VCaP (cell line): ENCODE data around the gene ZBTB7C.
"Not testable (repeated sequence)": the region's sequence is repeated elsewhere in the genome, so short reads cannot be mapped to it uniquely, and the experiment has no call there.

ENCODE experiments used
- H3K27ac ChIP-seq: fragments of 450-650 bp; 2 replicates; pipeline ENCODE4 v1.5.1; 2017
- TF ChIP-seq, protein P1 (sequence below): fragments of 450-650 bp; conservative IDR thresholded peaks from 2 replicates; pipeline ENCODE4 v1.5.1; 2017; ENCODE audit warnings: mild to moderate bottlenecking, moderate library complexity

Gene ZBTB7C

DNA sequence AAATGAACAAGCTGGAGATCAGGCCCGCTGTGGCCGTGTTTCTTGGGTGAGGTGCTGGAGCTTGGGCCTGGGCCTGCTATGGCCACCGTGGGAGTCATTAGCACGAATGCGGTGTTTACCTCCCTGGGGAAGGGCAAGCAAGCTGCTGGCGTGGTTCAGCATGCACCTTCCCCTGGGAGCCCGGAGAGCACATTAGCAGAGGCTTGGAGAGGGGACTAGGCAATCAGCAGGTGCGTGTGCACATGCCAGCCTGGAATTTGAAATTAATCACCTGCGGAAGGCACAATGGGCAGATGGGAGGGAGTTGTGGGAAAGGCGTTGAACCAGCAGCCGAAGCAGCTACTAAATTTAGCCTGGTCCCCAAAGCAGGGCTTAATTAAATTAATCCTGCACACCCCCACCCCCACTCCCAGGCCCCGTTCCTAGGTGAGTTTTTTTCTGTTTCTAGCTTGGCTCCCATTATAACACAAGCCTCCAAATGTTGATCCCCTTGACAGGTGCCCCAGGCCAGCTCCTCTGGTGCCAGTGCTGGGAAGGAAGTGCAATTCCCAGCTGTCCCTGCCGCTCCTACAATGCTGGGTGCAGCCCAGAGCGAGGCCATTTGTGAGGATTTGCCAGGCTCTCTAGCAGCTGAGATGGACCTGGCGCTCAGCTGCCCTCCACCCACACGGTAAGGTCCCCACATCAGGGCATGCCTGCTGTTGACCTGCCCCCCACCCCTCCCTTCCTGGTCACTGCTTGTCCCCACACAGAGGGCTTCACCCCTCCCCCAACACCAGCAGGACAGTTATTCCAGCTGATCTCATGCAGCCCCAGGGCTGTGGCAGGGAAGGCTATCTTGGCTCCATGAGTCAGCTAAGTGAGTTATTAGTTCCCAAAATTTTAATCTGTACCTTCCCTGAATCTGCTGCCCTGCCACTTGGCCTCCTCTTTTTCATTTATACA, 115.0 kb downstream of the ZBTB7C start:
- TF ChIP-seq, protein P1, sequence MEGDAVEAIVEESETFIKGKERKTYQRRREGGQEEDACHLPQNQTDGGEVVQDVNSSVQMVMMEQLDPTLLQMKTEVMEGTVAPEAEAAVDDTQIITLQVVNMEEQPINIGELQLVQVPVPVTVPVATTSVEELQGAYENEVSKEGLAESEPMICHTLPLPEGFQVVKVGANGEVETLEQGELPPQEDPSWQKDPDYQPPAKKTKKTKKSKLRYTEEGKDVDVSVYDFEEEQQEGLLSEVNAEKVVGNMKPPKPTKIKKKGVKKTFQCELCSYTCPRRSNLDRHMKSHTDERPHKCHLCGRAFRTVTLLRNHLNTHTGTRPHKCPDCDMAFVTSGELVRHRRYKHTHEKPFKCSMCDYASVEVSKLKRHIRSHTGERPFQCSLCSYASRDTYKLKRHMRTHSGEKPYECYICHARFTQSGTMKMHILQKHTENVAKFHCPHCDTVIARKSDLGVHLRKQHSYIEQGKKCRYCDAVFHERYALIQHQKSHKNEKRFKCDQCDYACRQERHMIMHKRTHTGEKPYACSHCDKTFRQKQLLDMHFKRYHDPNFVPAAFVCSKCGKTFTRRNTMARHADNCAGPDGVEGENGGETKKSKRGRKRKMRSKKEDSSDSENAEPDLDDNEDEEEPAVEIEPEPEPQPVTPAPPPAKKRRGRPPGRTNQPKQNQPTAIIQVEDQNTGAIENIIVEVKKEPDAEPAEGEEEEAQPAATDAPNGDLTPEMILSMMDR, result no peak
- H3K27ac ChIP-seq, result no peak overlapping the region

DNA sequence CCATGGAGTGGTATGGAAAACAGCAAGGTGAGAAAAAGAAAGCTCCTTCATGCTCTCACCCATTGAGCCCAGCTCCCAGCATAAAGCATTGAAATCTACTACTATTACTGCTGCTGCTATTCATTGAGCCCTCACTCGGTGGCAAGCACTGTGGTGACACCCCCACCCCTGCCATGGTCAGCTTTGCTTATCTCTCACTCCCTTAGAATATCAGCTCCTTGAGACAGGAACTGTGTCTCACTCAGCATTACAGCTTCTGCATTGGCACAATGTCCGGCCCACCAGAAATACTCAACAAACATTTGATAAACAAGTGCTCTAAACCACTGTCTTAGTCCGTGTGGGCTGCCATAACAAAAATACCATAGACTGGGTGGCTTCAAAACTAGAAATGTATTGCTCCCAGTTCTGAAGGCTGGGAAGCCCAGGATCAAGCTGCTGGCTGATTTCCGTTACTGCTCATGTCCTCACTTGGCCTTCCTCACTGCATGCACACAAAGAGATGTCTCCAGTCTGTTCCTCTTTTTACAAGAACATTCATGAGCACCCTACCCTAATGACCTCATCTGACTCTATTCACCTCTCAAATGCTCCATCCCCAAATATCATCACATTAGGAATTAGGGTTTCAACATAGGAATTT, 116.3 kb downstream of the ZBTB7C start:
- TF ChIP-seq, protein P1, result no peak
- no peak overlapping the region for H3K27ac ChIP-seq

DNA sequence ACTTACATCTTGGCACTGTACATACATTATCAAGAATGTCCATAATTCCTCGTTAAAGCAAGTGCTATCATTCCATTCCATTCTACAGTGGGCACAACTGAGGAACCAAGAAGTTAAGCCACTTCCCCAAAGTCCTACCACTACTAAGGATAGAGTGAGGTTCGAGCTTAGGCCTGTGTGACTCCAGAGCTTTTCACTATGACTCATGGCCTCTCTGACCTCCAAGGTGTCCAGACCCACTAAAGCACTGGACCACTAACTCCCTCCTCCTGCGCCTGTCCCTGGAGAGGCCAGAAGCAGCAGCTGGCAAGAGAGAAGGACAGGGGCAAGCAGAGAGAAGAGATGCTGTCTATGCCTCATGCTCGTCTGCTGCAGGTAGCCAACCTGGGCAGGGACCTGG, 117.0 kb downstream of the ZBTB7C start:
- H3K27ac ChIP-seq, result no peak overlapping the region
- TF ChIP-seq, protein P1, result no peak

DNA sequence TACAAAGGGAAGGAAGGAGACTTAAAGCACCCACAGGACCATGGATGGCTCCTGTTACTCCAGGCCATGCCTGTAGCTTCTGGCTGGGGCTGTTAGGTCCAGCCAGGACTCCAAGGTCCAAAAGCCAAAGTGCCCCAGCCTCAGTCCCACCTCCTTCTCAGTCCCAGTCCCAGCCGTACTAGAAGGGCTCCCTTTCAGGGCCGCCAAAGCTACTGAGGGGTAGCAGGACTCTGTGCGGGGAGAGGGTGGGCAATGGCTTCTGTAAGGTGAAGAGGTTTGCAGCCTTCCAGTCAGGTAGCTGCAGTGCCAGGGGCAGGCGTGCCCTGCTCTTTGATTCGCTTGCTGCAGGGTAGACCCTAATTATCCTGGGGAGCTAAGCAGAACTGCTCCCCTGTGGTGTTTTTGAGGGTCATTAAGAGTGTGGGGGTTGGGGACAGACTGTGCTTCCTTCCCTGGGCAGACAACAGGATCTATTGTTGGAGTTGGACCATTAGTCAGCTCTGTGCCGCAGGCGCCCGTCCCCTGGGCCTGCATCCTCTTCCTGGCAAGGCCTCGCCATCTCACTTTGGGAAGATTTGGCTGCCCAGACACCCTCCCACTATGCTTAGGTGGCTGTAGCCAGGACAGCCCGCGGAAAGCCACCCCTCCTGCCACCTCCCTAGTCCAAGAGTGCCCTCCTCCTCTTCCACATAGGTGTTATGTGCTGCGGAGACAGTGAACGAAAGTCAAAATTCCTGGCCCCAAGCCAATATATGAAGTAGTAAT, 118.8 kb downstream of the ZBTB7C start:
- TF ChIP-seq, protein P1, result no peak
- H3K27ac ChIP-seq, result no peak overlapping the region

DNA sequence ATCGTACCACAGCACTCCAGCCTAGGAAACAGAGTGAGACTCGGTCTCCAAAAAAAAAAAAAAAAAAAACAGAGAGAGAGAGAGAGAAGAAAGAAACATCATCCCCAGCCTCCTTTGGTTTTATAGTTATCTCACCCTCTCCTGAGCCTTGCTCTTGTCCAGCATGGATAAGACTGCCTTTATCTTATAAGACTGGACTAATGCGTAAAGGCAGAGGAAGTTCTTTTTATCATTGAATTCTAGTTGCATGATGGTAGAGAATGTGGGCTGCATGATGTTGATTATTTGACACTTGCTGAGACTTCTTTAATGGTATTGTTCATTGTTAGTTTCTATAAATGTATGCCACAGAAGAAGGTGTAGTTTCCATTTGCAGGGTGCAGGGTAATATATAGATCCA, 124.4 kb downstream of the ZBTB7C start:
- no peak overlapping the region for H3K27ac ChIP-seq
- TF ChIP-seq, protein P1, result no peak

DNA sequence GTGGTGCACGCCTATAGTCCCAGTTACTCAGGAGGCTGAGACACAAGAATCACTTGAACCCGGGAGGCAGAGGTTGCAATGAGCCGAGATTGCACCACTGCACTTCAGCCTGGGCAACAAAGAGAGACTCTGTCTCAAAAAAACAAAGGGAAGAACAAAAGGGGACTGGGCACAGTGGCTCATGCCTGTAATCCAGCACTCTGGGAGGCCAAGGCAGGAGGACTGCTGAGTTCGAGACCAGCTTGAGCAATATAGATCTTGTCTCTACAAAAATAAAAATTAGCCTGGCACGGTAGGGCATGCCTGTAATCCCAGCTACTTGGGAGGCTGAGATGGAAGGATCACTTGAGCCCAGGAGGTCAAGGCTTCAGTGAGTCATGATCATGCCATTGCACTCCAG, 125.2 kb downstream of the ZBTB7C start:
- H3K27ac ChIP-seq, result not testable (repeated sequence)

DNA sequence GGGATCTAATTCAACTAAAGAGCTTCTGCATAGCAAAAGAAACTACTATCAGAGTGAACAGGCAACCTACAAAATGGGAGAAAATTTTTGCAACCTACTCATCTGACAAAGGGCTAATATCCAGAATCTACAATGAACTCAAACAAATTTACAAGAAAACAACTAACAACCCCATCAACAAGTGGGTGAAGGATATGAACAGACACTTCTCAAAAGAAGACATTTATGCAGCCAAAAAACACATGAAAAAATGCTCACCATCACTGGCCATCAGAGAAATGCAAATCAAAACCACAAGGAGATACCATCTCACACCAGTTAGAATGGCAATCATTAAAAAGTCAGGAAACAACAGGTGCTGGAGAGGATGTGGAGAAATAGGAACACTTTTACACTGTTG, 127.7 kb downstream of the ZBTB7C start:
- not testable (repeated sequence) for H3K27ac ChIP-seq

DNA sequence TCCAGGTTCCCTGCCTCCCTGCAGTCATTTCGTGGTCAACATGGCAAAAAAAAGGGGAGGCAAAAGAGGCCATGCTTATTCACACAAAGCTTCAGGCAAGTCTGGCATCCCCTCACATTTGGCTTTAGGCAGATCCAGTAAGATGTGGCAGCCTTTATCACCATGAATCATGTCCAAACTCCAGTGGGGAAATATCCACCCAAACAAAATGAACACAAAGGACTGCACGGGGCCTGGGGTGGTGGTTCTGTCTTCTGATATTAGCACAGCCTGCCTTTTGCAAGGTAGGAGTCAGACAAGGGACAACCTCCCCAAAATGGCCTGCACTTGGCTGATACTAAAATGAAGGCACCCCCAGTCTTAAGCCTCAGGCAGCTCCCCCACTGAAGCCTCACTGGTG, 129.9 kb downstream of the ZBTB7C start:
- TF ChIP-seq, protein P1, result no peak
- H3K27ac ChIP-seq, result no peak overlapping the region
